K562 (cell line): Measurements from ENCODE around the gene ATAD2B. TPM values are rescaled to one million over a fixed set of nuclear protein-coding genes. Genes with fewer than 3 reads are reported as not detected.

Experiments
- ATAC-seq: fragments of 200-7000 bp; cut with Tn5 transposase; 3 replicates; pipeline ENCODE4 v1.9.1; 2020; ENCODE audit warnings: moderate library complexity
- BruUV-seq: library from RNA; stranded (reverse); fragments of 400-500 nt; replicated peaks from 2 replicates; lab custom pipeline; 2021; lab: Mats Ljungman, UMichigan
- CTCF ChIA-PET: fragments of 300-600 bp; formaldehyde crosslinking; extraction: SDS; loops from one replicate; lab custom pipeline; 2021; ENCODE audit warnings: low intra/inter-chr PET ratio; lab: Yijun Ruan, JAX
- POLR2A ChIA-PET: fragments of 300-600, 350-650 bp; sonication (Branson Sonifier 250); formaldehyde crosslinking; extraction: SDS; loops from one replicate; lab custom pipeline; 2021; ENCODE audit warnings: antibody characterized with exemption, inconsistent platforms; lab: Yijun Ruan, JAX
- DNase-seq, 4 experiments: peaks; one replicate each; pipeline versions ENCODE4 v3.0.0 to v3.0.0-alpha.2; 2011 to 2018; ENCODE audit warnings: low spot score in 3 of 4, mixed read lengths in 3 of 4; ENCODE audit errors: extremely low read depth in 1 of 4
- FAIRE-seq: peaks from 2 replicates; lab custom pipeline; 2011; peaks lifted over from hg19 to GRCh38; lab: Jason Lieb, UNC
- H2AFZ ChIP-seq: 2 replicates; pipeline ENCODE4 v1.6.0; 2011; ENCODE audit warnings: low read depth, low read length, control low read depth, inconsistent platforms
- H3K27ac ChIP-seq: fragments of 200-600 bp; 3 replicates; pipeline ENCODE4 v1.8.0; 2011; ENCODE audit warnings: low read depth, mild to moderate bottlenecking, control low read depth, inconsistent platforms, low read length, moderate library complexity, mixed read lengths; ENCODE audit errors: extremely low read depth
- H3K27me3 ChIP-seq, 2 experiments: fragments of 300-600 bp in 1 of 2; 2 replicates in 1 of 2; 3 replicates in 1 of 2; pipeline versions ENCODE4 v1.6.0 to v1.8.0; 2011; ENCODE audit warnings: inconsistent platforms in 2 of 2, low read length in 2 of 2, mild to moderate bottlenecking in 1 of 2, mixed read lengths in 1 of 2, moderate library complexity in 1 of 2; ENCODE audit not compliant: control insufficient read depth in 2 of 2, insufficient read depth in 2 of 2
- H3K36me3 ChIP-seq: fragments of 300-600 bp; 3 replicates; pipeline ENCODE4 v1.8.0; 2011; ENCODE audit warnings: mild to moderate bottlenecking, low read length, inconsistent platforms; ENCODE audit not compliant: control insufficient read depth, insufficient read depth
- H3K4me1 ChIP-seq, 2 experiments: fragments of 200-600 bp in 1 of 2; replicated peaks in 1 of 2; 2 replicates in 1 of 2; 3 replicates in 1 of 2; pipeline versions ENCODE4 v1.5.1 to v1.8.0; 2011; ENCODE audit warnings: inconsistent platforms in 2 of 2, low read length in 2 of 2, mild to moderate bottlenecking in 1 of 2, mixed read lengths in 1 of 2, moderate library complexity in 1 of 2; ENCODE audit not compliant: control insufficient read depth in 2 of 2, insufficient read depth in 2 of 2
- H3K4me2 ChIP-seq: 2 replicates; pipeline ENCODE4 v1.6.1; 2011; ENCODE audit warnings: low read length, control low read depth, inconsistent platforms, mixed read lengths; ENCODE audit not compliant: insufficient read depth
- H3K4me3 ChIP-seq: fragments of 200-600 bp; sonication (generic), shearing (Covaris generic); 2 replicates; pipeline ENCODE4 v1.5.1; 2016; ENCODE audit warnings: control low read depth, inconsistent platforms
- H3K79me2 ChIP-seq: fragments of 200-600 bp; 3 replicates; pipeline ENCODE4 v1.8.0; 2011; ENCODE audit warnings: low read length, inconsistent platforms; ENCODE audit not compliant: control insufficient read depth, insufficient read depth
- H3K9ac ChIP-seq, 2 experiments: 2 replicates each; pipeline versions ENCODE4 v1.6.0 to v1.6.1; 2011; ENCODE audit warnings: low read depth in 2 of 2, low read length in 2 of 2, control low read depth in 1 of 2, inconsistent platforms in 1 of 2, mild to moderate bottlenecking in 1 of 2, mixed read lengths in 1 of 2; ENCODE audit not compliant: insufficient read depth in 1 of 2
- H3K9me1 ChIP-seq: one replicate; pipeline ENCODE4 v1.6.0; 2011; ENCODE audit warnings: inconsistent platforms, mild to moderate bottlenecking, low read length, moderate library complexity; ENCODE audit not compliant: control insufficient read depth, insufficient read depth
- H3K9me3 ChIP-seq: replicated peaks from 2 replicates; pipeline ENCODE4 v1.5.1; 2011; ENCODE audit warnings: low read depth, low read length, inconsistent platforms; ENCODE audit not compliant: control insufficient read depth, insufficient read depth
- H4K20me1 ChIP-seq: replicated peaks from 2 replicates; pipeline ENCODE4 v1.6.1; 2011; ENCODE audit warnings: low read length, inconsistent platforms, mixed read lengths; ENCODE audit not compliant: control insufficient read depth, insufficient read depth
- ATF3 ChIP-seq, 2 experiments: fragments of 450-650 bp in 1 of 2; sonication (generic) in 1 of 2; formaldehyde crosslinking in 1 of 2; IDR thresholded peaks in 1 of 2; conservative IDR thresholded peaks in 1 of 2; 2 replicates each; pipeline versions ENCODE4 v1.6.1 to v1.8.1; 2016 to 2023; ENCODE audit warnings: mild to moderate bottlenecking in 2 of 2, moderate library complexity in 2 of 2, inconsistent platforms in 1 of 2, missing genetic modification reagents in 1 of 2
- CEBPB ChIP-seq: fragments of 450-650 bp; IDR thresholded peaks from 2 replicates; pipeline ENCODE4 v1.6.1; 2016; ENCODE audit warnings: missing genetic modification characterization, missing compliant biosample characterization
- CEBPG ChIP-seq, 3 experiments: fragments of 200-800 bp in 1 of 3; sonication (Bioruptor generic) in 1 of 3; sonication (generic) in 1 of 3; formaldehyde crosslinking in 1 of 3; IDR thresholded peaks in 2 of 3; conservative IDR thresholded peaks in 1 of 3; 2 replicates each; pipeline versions ENCODE4 v1.6.1 to v1.8.0; 2016 to 2022; ENCODE audit warnings: missing compliant biosample characterization in 2 of 3, missing genetic modification characterization in 2 of 3, mild to moderate bottlenecking in 1 of 3, missing genetic modification reagents in 1 of 3
- FOXJ3 ChIP-seq: sonication (generic); formaldehyde crosslinking; IDR thresholded peaks from 2 replicates; pipeline ENCODE4 v1.4.0; 2020; ENCODE audit warnings: mild to moderate bottlenecking, missing genetic modification reagents
- FOXM1 ChIP-seq, 2 experiments: fragments of 450-650 bp in 1 of 2; sonication (generic) in 1 of 2; formaldehyde crosslinking in 1 of 2; IDR thresholded peaks; 2 replicates each; pipeline versions ENCODE4 v1.6.1 to v1.9.0; 2017 to 2022; ENCODE audit warnings: low read depth in 2 of 2, mild to moderate bottlenecking in 2 of 2, missing genetic modification reagents in 1 of 2, moderate library complexity in 1 of 2
- HMBOX1 ChIP-seq: sonication (generic); IDR thresholded peaks from 2 replicates; pipeline ENCODE4 v1.6.1; 2016
- KDM1A ChIP-seq, 2 experiments: fragments of 450-650 bp; IDR thresholded peaks; 2 replicates each; pipeline ENCODE4 v1.6.1; 2016; ENCODE audit warnings: mild to moderate bottlenecking in 2 of 2
- PPARD ChIP-seq: fragments of 250-450 bp; sonication (Bioruptor Pico); IDR thresholded peaks from 2 replicates; pipeline ENCODE4 v1.8.0; 2022; ENCODE audit warnings: inconsistent platforms, mild to moderate bottlenecking, moderate library complexity
- TAL1 ChIP-seq: fragments of 450-650 bp; IDR thresholded peaks from 2 replicates; pipeline ENCODE4 v1.6.1; 2016; ENCODE audit warnings: mild to moderate bottlenecking
- ZKSCAN1 ChIP-seq: fragments of 150-350 bp; IDR thresholded peaks from 2 replicates; pipeline ENCODE4 v1.6.1; 2016; ENCODE audit warnings: low read depth, low read length
- WGBS: fragments of 100-300 bp; shearing (Covaris generic); methylation state at CpG from one replicate; pipeline ENCODE4 v1.1.6; 2016; ENCODE audit warnings: low coverage, mixed read lengths; ENCODE audit not compliant: insufficient coverage; ENCODE audit errors: missing lambda C conversion rate; 5-methylcytosine and 5-hydroxymethylcytosine counted together
- in situ Hi-C: fragments of 300-500 bp; cut with MboI; formaldehyde crosslinking; loops from 4 replicates; pipeline ENCODE4 v1.15.0; 2018; ENCODE audit warnings: inconsistent platforms, mixed read lengths
- intact Hi-C: fragments of 100-400 bp; cut with micrococcal nuclease; formaldehyde crosslinking; loops from 2 replicates; pipeline ENCODE4 v1.14.2; 2022
- polyA plus RNA-seq, 8 experiments: library from polyadenylated mRNA; depleted of rRNA in 4 of 8; stranded (reverse) in 5 of 8; unstranded in 3 of 8; fragments of >200 nt; fragmentation: Nextera tagmentation in 2 of 8; fragmentation: Illumina TruSeq in 1 of 8; extraction: Ambion mirVana in 2 of 8; extraction: Trizol in 1 of 8; gene quantifications; 2 replicates each; pipeline versions ENCODE4 v1.2.1 to v1.2.3, GENCODE V29; 2011 to 2014; ENCODE audit warnings: inconsistent platforms in 1 of 8, missing spikeins in 1 of 8
- total RNA-seq, 7 experiments: library from RNA; depleted of rRNA in 6 of 7; stranded (reverse); fragments of >200 nt in 6 of 7; fragmentation: Illumina TruSeq in 2 of 7; extraction: Trizol in 2 of 7; gene quantifications; 2 replicates each; pipeline versions ENCODE4 v1.2.1 to v1.2.3, GENCODE V29; 2011 to 2021; ENCODE audit warnings: low replicate concordance in 1 of 7

The ATAD2B gene
- total and polyA plus RNA-seq, 9 of the 15 experiments (the other 6 are each of a cell fraction or from before 2014, with no cell fraction given) = 3.2 to 21.6 (median 11.4) TPM

GRCh38 chr2:23901966-23902846, 24.7 kb downstream of the ATAD2B start:
- CTCF ChIA-PET = no interaction called here
- Histone ChIP-seq H3K27me3 (no peaks in the 10 kb centered on the region), H3K79me2 (peaks cover 77% of the 10 kb centered on the region), H3K27ac (no peak overlapping the region), H3K36me3 (no peaks in the 10 kb centered on the region; the same call in 2 of the 3 replicates), H3K9me3 (no peaks in the 10 kb centered on the region), H3K9ac (no peak overlapping the region), H3K4me1 (peaks cover 5 to 19% of the 10 kb centered on the region in 2 experiments; a peak in 3 of 5 replicates), H3K9me1 (no peaks in the 10 kb centered on the region), H2AFZ (no peak overlapping the region), H3K4me3 (no peak overlapping the region), H3K4me2 (no peak overlapping the region), H4K20me1 (no peaks in the 10 kb centered on the region)
- TF ChIP-seq FOXM1 (IDR thresholded peaks at IDR 0.05; ENCODE audit: low read depth) = no peak
- no peak for TF ChIP-seq FOXM1 (CRISPR knock-in tag; IDR thresholded peaks at IDR 0.05; ENCODE audit: low read depth)
- peak; percentile 91 for TF ChIP-seq CEBPB (tag)
- no peak for TF ChIP-seq PPARD
- 0 out of 4 replicates have a peak, but pooled peaks of 1 of the 2 experiments have one; percentile 9 for TF ChIP-seq KDM1A (IDR thresholded peaks at IDR 0.05)
- TF ChIP-seq TAL1 = 0 out of 2 replicates have a peak, but pooled peaks have one; percentile 5
- peak; percentile 44; the same call in 1 of the 2 replicates for TF ChIP-seq HMBOX1
- TF ChIP-seq CEBPG (CRISPR knock-in tag; IDR thresholded peaks at IDR 0.05) = no peak
- peak; percentile 88 to 91 for TF ChIP-seq CEBPG (tag; conservative IDR thresholded peaks at IDR 0.05 in 1 of 2, IDR thresholded peaks at IDR 0.05 in 1 of 2)
- peak; percentile 79; the same call in 1 of the 2 replicates for TF ChIP-seq ZKSCAN1
- TF ChIP-seq FOXJ3 (CRISPR knock-in tag) = no peak
- peak; percentile 44 for TF ChIP-seq ATF3 (IDR thresholded peaks at IDR 0.05)
- no peak for TF ChIP-seq ATF3 (CRISPR knock-in tag; conservative IDR thresholded peaks at IDR 0.05)
- BruUV-seq = no TSS peak
- POLR2A ChIA-PET = interaction anchor here (0.9 kb wide), 1 partner anchor 22 kb away, joined by 4 read pairs; no protein-coding TSS in a partner anchor
- no peak for DNase-seq
- peak; percentile 54 for FAIRE-seq
- no peak for ATAC-seq
- intact Hi-C loops = no loop called here
- 30% methylated on average over 6 of the region's 6 CpGs for WGBS
- in situ Hi-C loops = no loop called here
